Loucy (cell line): ENCODE measurements around the gene CCDC85B.

Experiments
- H2AFZ ChIP-seq: fragments of 200-600 bp; sonication (generic); 2 replicates; pipeline ENCODE4 v1.6.0; 2016; ENCODE audit warnings: antibody characterized with exemption, mild to moderate bottlenecking, low read length, moderate library complexity
- H3F3A ChIP-seq: fragments of 200-600 bp; 2 replicates; pipeline ENCODE4 v1.6.0; 2016; ENCODE audit warnings: antibody characterized with exemption, low read depth, mild to moderate bottlenecking
- H3K27me3 ChIP-seq: fragments of 200-600 bp; sonication (generic); 2 replicates; pipeline ENCODE4 v1.6.1; 2014; ENCODE audit warnings: low read length, mild to moderate bottlenecking; ENCODE audit not compliant: insufficient read depth, poor library complexity, severe bottlenecking
- H3K36me3 ChIP-seq: fragments of 200-600 bp; sonication (generic); 2 replicates; pipeline ENCODE4 v1.6.1; 2016; ENCODE audit warnings: low read length; ENCODE audit not compliant: insufficient read depth
- H3K4me1 ChIP-seq: fragments of 200-600 bp; sonication (generic); 2 replicates; pipeline ENCODE4 v1.5.1; 2014; ENCODE audit warnings: low read length, mild to moderate bottlenecking; ENCODE audit not compliant: insufficient read depth, poor library complexity, severe bottlenecking
- H3K4me2 ChIP-seq: fragments of 200-600 bp; sonication (generic); 2 replicates; pipeline ENCODE4 v1.6.0; 2014; ENCODE audit warnings: antibody characterized with exemption, low read length, low read depth, mild to moderate bottlenecking; ENCODE audit not compliant: poor library complexity, severe bottlenecking
- H3K4me3 ChIP-seq: fragments of 200-600 bp; sonication (generic); 2 replicates; pipeline ENCODE4 v1.5.1; 2014; ENCODE audit warnings: low read length, mild to moderate bottlenecking, mixed read lengths; ENCODE audit not compliant: poor library complexity, severe bottlenecking
- H3K79me2 ChIP-seq: fragments of 200-600 bp; sonication (generic); 2 replicates; pipeline ENCODE4 v1.6.1; 2014; ENCODE audit warnings: low read length; ENCODE audit not compliant: insufficient read depth
- H3K9ac ChIP-seq: fragments of 200-600 bp; sonication (generic); 2 replicates; pipeline ENCODE4 v1.6.0; 2014; ENCODE audit warnings: mild to moderate bottlenecking, low read depth, low read length, moderate library complexity; ENCODE audit not compliant: poor library complexity, severe bottlenecking
- H3K9me2 ChIP-seq: fragments of 200-600 bp; sonication (generic); replicated peaks from 2 replicates; pipeline ENCODE4 v1.6.1; 2016; ENCODE audit warnings: low read depth, low read length, mixed read lengths
- H3K9me3 ChIP-seq: fragments of 200-600 bp; sonication (generic); 2 replicates; pipeline ENCODE4 v1.6.1; 2014; ENCODE audit warnings: mild to moderate bottlenecking, antibody characterized with exemption, low read length, low read depth; ENCODE audit not compliant: insufficient read depth
- H4K20me1 ChIP-seq: fragments of 200-600 bp; sonication (generic); 2 replicates; pipeline ENCODE4 v1.6.0; 2014; ENCODE audit warnings: antibody characterized with exemption, low read length, mild to moderate bottlenecking; ENCODE audit not compliant: insufficient read depth, poor library complexity, severe bottlenecking
- CTCF ChIP-seq: fragments of 200-600 bp; sonication (generic); conservative IDR thresholded peaks from 2 replicates; pipeline ENCODE4 v1.5.1; 2014; ENCODE audit warnings: mild to moderate bottlenecking, antibody characterized with exemption, low read length
- EZH2phosphoT487 ChIP-seq: fragments of 200-600 bp; IDR thresholded peaks from 2 replicates; pipeline ENCODE4 v1.6.1; 2018; ENCODE audit warnings: antibody characterized with exemption, mild to moderate bottlenecking, moderate library complexity, borderline replicate concordance

Gene CCDC85B

GRCh38 chr11:65911682-65912568 lies 21.5 kb downstream of the CCDC85B start:
- Histone ChIP-seq H3K4me3 (no peak overlapping the region), H4K20me1 (no peaks in the 10 kb centered on the region), H3K9ac (no peak overlapping the region), H3K4me1 (peaks cover 10% of the 10 kb centered on the region), H3K27me3 (no peaks in the 10 kb centered on the region), H3K9me3 (no peaks in the 10 kb centered on the region), H3F3A (no peaks in the 10 kb centered on the region), H3K36me3 (no peaks in the 10 kb centered on the region), H3K4me2 (no peak overlapping the region), H2AFZ (no peak overlapping the region), H3K9me2 (no peaks in the 10 kb centered on the region), H3K79me2 (peaks cover 9% of the 10 kb centered on the region; the same call in 1 of the 2 replicates)
- TF ChIP-seq CTCF (peak; percentile 42), EZH2phosphoT487 (no peak)

- Histone ChIP-seq H2AFZ (no peak overlapping the region), H3K9me3 (no peaks in the 10 kb centered on the region), H3K27me3 (no peaks in the 10 kb centered on the region), H3K9ac (no peak overlapping the region), H3K4me1 (peaks cover 16% of the 10 kb centered on the region), H3K79me2 (peaks cover 19% of the 10 kb centered on the region), H4K20me1 (no peaks in the 10 kb centered on the region), H3K4me3 (no peak overlapping the region), H3K36me3 (no peaks in the 10 kb centered on the region), H3K9me2 (no peaks in the 10 kb centered on the region), H3K4me2 (no peak overlapping the region), H3F3A (no peaks in the 10 kb centered on the region)
- TF ChIP-seq CTCF (no peak), EZH2phosphoT487 (no peak)
Measured at GRCh38 chr11:65912845-65913244, 22.4 kb downstream of the CCDC85B start.

GRCh38 chr11:65915101-65915820 lies 24.8 kb downstream of the CCDC85B start:
- H3K9me3 ChIP-seq: no peaks in the 10 kb centered on the region
- peak overlapping the region; percentile 17 for H3K4me2 ChIP-seq
- H3K4me3 ChIP-seq: no peak overlapping the region
- H3K27me3 ChIP-seq: no peaks in the 10 kb centered on the region
- TF ChIP-seq CTCF (no peak), EZH2phosphoT487 (no peak)
- no peaks in the 10 kb centered on the region for H3K36me3 ChIP-seq
- H3K79me2 ChIP-seq: peaks cover 35% of the 10 kb centered on the region
- no peak overlapping the region for H2AFZ ChIP-seq
- H3F3A ChIP-seq: no peaks in the 10 kb centered on the region
- H4K20me1 ChIP-seq: peaks cover 10% of the 10 kb centered on the region
- no peak overlapping the region for H3K9ac ChIP-seq
- no peaks in the 10 kb centered on the region for H3K9me2 ChIP-seq
- H3K4me1 ChIP-seq: peaks cover 25% of the 10 kb centered on the region
